Thyroid gland (tissue), 4 donors: ENCODE measurements around the gene MAP3K1. TPM values are rescaled to one million over a fixed set of nuclear protein-coding genes. Genes with fewer than 3 reads are reported as not detected.

Experiments used
- DNase-seq, 2 donors: peaks; one replicate each; pipeline ENCODE4 v3.0.0-alpha.2; 2019
- H3K27ac ChIP-seq, 3 donors: fragments of 200-600 bp; sonication (generic); 1 replicate in 2 of 3; 2 replicates in 1 of 3; pipeline ENCODE4 v1.5.1; 2016 to 2019; ENCODE audit warnings: mild to moderate bottlenecking in 1 of 3, moderate library complexity in 1 of 3
- H3K27me3 ChIP-seq: fragments of 200-600 bp; sonication (generic); one replicate; pipeline ENCODE4 v1.5.1; 2019
- H3K36me3 ChIP-seq, 2 donors: fragments of 200-600 bp; sonication (generic); one replicate each; pipeline ENCODE4 v1.5.1; 2016 to 2019
- H3K4me1 ChIP-seq, 2 donors: fragments of 200-600 bp; sonication (generic); one replicate each; pipeline ENCODE4 v1.5.1; 2017 to 2019
- H3K4me3 ChIP-seq, 3 donors: fragments of 200-600 bp; sonication (generic); replicated peaks in 1 of 3; 1 replicate in 2 of 3; 2 replicates in 1 of 3; pipeline ENCODE4 v1.5.1; 2016; ENCODE audit warnings: mild to moderate bottlenecking in 1 of 3
- H3K9me3 ChIP-seq: fragments of 200-600 bp; sonication (generic); one replicate; pipeline ENCODE4 v1.5.1; 2017
- POLR2A ChIP-seq, 2 donors: fragments of 450-650 bp; IDR thresholded peaks; one replicate each; pipeline ENCODE4 v1.6.1; 2017; ENCODE audit warnings: antibody characterized with exemption in 2 of 2, mild to moderate bottlenecking in 2 of 2, moderate library complexity in 1 of 2
- WGBS, 2 donors: methylation state at CpG; one replicate each; pipeline ENCODE4 v1.1.5; 2017; 5-methylcytosine and 5-hydroxymethylcytosine counted together
- intact Hi-C: fragments of 100-400 bp; cut with DNase I; formaldehyde crosslinking; loops from one replicate; pipeline ENCODE4 v1.15.1; 2023
- total RNA-seq, 4 donors: library from RNA; depleted of rRNA; stranded (reverse); fragments of >200 nt; gene quantifications; one replicate each; pipeline ENCODE4 v1.2.3, GENCODE V29; 2016
- TF ChIP-seq, protein P1 (sequence below), 6 experiments: fragments of 200-600 bp in 3 of 6; fragments of 450-650 bp in 3 of 6; sonication (generic) in 3 of 6; IDR thresholded peaks; one replicate each; pipeline ENCODE4 v1.5.1; 2016 to 2019; ENCODE audit warnings: antibody characterized with exemption in 6 of 6, mild to moderate bottlenecking in 2 of 6, inconsistent platforms in 1 of 6, moderate library complexity in 1 of 6

MAP3K1 gene
- 100 to 1,000 TPM in 1 of 4 donors, 10 to 100 TPM in 3; 56.9 to 113 (median 66.4) TPM for total RNA-seq

- TF ChIP-seq, protein P1, sequence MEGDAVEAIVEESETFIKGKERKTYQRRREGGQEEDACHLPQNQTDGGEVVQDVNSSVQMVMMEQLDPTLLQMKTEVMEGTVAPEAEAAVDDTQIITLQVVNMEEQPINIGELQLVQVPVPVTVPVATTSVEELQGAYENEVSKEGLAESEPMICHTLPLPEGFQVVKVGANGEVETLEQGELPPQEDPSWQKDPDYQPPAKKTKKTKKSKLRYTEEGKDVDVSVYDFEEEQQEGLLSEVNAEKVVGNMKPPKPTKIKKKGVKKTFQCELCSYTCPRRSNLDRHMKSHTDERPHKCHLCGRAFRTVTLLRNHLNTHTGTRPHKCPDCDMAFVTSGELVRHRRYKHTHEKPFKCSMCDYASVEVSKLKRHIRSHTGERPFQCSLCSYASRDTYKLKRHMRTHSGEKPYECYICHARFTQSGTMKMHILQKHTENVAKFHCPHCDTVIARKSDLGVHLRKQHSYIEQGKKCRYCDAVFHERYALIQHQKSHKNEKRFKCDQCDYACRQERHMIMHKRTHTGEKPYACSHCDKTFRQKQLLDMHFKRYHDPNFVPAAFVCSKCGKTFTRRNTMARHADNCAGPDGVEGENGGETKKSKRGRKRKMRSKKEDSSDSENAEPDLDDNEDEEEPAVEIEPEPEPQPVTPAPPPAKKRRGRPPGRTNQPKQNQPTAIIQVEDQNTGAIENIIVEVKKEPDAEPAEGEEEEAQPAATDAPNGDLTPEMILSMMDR (IDR thresholded peaks at IDR 0.05), result peak in 2 of 6 experiments; percentile 31 to 39
- peak; percentile 37 to 86 for TF ChIP-seq POLR2A (IDR thresholded peaks at IDR 0.05)
- no peaks in the 10 kb centered on the region for H3K36me3 ChIP-seq
Observed at GRCh38 chr5:56814963-56815657, at the start of gene MAP3K1. Gene MAP3K1, plus strand, starts transcription at chr5:56815549. Its CDS starts 25 bp downstream, at chr5:56815574.

GRCh38 chr5:56766926-56767325, 48.4 kb upstream of the MAP3K1 start:
- Histone ChIP-seq H3K36me3 (no peaks in the 10 kb centered on the region), H3K9me3 (no peaks in the 10 kb centered on the region), H3K4me3 (no peak overlapping the region), H3K27me3 (no peaks in the 10 kb centered on the region), H3K27ac (no peak overlapping the region), H3K4me1 (peaks cover 11 to 25% of the 10 kb centered on the region in 2 donors)
- no peak for DNase-seq
- WGBS, 2 donors, result 96 to 97% methylated on average over 3 of the region's 3 CpGs
- TF ChIP-seq, protein P1 (IDR thresholded peaks at IDR 0.05), result no peak
- TF ChIP-seq POLR2A (IDR thresholded peaks at IDR 0.05), result no peak
- intact Hi-C loops, result no loop called here

More at GRCh38 chr5:56814963-56815657, at the start of gene MAP3K1:
- H3K27me3 ChIP-seq, result no peaks in the 10 kb centered on the region
- 0% methylated on average over 7 to 9 of the region's 87 CpGs for WGBS, 2 donors
- H3K27ac ChIP-seq, result peak within 1 kb of the TSS; percentile 98 to 99 (median 98)
- H3K4me1 ChIP-seq, result peaks cover 10 to 21% of the 10 kb centered on the region in 2 donors
- peak within 1 kb of the TSS; percentile 91 to 95 (median 94) for H3K4me3 ChIP-seq
- intact Hi-C loops, result loop anchor here (10.0 kb wide), 1 partner anchor 340 kb away; no protein-coding TSS in a partner anchor
- H3K9me3 ChIP-seq, result no peaks in the 10 kb centered on the region
- DNase-seq, result peak; percentile 94

GRCh38 chr5:56769875-56770604, 45.3 kb upstream of the MAP3K1 start:
- DNase-seq, result no peak
- no peak overlapping the region for H3K4me3 ChIP-seq
- TF ChIP-seq, protein P1 (IDR thresholded peaks at IDR 0.05), result no peak
- TF ChIP-seq POLR2A (IDR thresholded peaks at IDR 0.05), result no peak
- intact Hi-C loops, result no loop called here
- H3K27ac ChIP-seq, result no peak overlapping the region
- H3K4me1 ChIP-seq, result peaks cover 15 to 21% of the 10 kb centered on the region in 2 donors
- H3K36me3 ChIP-seq, result no peaks in the 10 kb centered on the region
- no peaks in the 10 kb centered on the region for H3K27me3 ChIP-seq
- H3K9me3 ChIP-seq, result no peaks in the 10 kb centered on the region
- WGBS, 2 donors, result 88 to 97% methylated on average over 5 of the region's 5 CpGs

- H3K4me3 ChIP-seq, result no peak overlapping the region
- H3K27ac ChIP-seq, result peak overlapping the region; percentile 64 to 76 (median 71)
- no peaks in the 10 kb centered on the region for H3K36me3 ChIP-seq
- intact Hi-C loops, result no loop called here
- H3K9me3 ChIP-seq, result no peaks in the 10 kb centered on the region
- no peaks in the 10 kb centered on the region for H3K27me3 ChIP-seq
- TF ChIP-seq, protein P1 (IDR thresholded peaks at IDR 0.05), result no peak
- no peak for TF ChIP-seq POLR2A (IDR thresholded peaks at IDR 0.05)
- H3K4me1 ChIP-seq, result peaks cover 13 to 21% of the 10 kb centered on the region in 2 donors
- DNase-seq, result peak; percentile 54 to 67
- whole genome bisulfite sequencing, 2 donors, result 40 to 52% methylated on average over 6 of the region's 6 CpGs
Observed at GRCh38 chr5:56772767-56773166, 42.6 kb upstream of the MAP3K1 start.
